AG20443 (cell line): ENCODE measurements around the gene AIP.

Source experiments
- DNase-seq: peaks from one replicate; pipeline ENCODE4 v3.0.0; 2012; ENCODE audit warnings: low spot score, mixed read lengths

AIP gene

DNA sequence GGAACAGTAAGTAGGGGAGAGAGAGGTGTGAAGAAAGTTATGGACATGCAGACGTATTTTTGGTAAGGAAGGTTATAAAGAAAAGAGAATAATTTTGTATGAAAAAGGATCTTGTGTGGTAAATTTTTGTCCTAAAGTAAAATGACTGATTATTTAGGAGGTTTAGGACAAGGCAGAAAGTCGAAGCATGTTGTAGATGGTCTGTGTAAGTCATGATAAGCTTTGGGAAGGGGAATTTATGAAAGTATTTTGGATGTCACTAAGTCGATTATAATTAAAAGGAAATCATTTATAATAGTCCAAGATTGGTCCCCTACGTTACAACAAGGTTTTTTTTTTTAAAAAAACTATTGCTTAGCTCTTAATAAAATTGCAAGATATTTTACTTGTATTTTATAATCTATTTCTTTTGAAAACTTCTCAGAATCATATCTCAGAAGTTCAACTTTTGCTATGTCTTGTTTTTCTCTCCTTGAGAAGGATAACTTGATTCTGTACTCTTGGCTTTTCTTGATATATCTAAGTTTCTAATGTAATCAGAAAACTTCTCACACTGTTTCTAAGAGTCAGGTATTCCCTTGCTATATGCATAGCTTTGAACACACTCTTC is 51.3 kb downstream of the AIP start:
- no peak for DNase-seq

DNA sequence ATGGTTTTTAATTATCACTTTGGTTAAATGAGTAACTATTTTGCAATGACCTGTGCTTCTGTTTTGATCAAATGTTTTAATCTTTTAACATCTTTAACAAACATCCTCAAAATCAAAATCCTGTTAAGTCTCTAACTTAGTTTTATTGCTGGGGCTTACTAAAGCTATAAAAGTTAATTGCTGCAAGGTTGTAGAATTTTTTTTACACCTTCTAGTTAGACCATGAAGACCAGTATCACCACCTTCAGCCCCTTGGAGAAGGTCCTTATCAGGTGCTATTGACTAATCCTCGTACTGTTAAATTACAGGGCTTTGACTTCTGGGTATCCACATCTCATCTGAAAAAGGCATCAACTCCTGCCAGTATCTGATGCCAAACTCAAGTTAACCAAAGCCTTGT is 52.7 kb downstream of the AIP start:
- no peak for DNase-seq

DNA sequence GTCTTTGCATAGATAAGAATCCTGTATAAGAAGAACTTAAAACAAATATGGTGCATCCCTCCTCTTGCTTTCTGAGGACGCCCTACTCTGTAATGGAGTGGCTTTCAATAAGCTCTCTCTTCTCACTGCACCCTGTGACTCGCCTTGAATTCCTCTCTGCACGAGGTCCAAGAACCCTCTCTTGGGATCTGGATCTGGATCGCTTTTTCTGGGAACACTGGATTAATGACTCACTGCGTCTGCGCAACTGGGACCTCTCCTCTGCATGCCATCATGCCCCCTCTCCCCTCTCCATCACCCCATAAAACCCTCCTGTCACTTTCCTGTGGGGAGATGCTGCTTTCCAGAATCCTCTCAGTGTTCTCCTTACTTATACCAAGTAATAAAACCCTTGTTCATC is 55.5 kb downstream of the AIP start:
- no peak for DNase-seq

DNA sequence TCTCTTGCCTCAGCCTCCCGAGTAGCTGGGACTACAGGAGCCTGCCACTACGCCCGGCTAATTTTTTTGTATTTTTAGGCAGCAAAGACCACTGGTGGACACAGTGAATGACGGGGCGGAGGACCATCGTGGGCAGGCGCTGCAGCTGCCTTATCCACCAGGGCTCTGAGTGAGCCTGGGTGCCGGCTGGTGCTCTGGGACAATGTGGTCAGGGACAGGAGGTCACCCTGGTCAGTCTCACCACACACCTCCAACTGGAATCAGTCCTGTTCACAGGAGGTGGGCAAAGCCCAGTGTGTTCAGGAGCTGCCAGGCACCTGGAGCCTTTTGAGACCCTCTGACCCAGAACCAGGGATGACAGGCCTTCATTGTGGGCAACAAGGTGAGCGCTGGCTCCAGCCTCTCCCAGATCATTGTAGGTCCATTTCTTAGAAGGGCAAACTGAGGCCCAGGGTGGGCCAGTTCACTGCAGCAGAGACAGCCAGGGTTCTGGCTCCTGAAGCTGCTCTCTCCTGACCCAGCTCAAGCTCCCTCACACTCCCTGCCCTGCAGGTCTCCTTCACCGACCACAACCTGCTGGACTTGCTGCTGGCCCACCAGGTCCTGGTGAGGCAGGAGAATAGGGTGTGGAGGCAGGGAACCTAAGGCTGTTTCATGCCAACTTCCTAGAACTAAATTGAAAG is 56.1 kb downstream of the AIP start:
- DNase-seq = no peak

DNA sequence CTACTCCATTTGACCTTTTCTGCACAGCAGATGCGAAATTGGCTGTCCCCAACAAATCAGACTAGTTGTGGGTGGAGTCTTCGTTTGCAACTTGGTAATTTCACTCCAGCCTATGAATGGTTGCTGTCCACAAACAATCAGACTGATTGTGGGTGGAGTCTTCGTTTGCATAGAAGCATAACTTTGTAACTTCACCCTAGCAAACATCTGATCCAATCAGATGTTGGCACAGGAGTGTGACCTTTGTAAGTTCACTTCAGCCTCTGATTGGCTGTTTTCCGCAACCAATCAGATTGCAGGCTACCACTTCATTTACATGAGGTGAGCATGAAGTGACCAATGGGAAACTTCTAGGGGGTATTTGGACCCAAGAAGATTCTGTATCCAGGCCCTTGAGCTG is 56.7 kb downstream of the AIP start:
- no peak for DNase-seq
